Measurements from ENCODE around the gene CCDC92.

CCDC92 gene

GRCh38 chr12:123973552-123974341, 1.1 kb upstream of the CCDC92 start:
- H3K27me3 ChIP-seq (replicated peaks; ENCODE audit: insufficient read depth, low read length): no peaks in the 10 kb centered on the region
- no peak for DNase-seq
- H3K4me3 ChIP-seq (ENCODE audit: low read length): peak overlapping the region; percentile 64
- no peaks in the 10 kb centered on the region for H3K9me2 ChIP-seq (replicated peaks; ENCODE audit: insufficient read depth, low read length)
- peak overlapping the region; percentile 55 for H3K9ac ChIP-seq (ENCODE audit: low read length)
- peaks cover 14% of the 10 kb centered on the region; the same call in 1 of the 2 replicates for H3F3A ChIP-seq (ENCODE audit: insufficient read depth, low read length)
- H3K4me1 ChIP-seq (ENCODE audit: low read length): no peaks in the 10 kb centered on the region
- peak overlapping the region; percentile 54 for H3K4me2 ChIP-seq (ENCODE audit: low read depth, low read length)
- no peak overlapping the region for H2AFZ ChIP-seq (ENCODE audit: low read length)
- no peaks in the 10 kb centered on the region for H3K36me3 ChIP-seq (replicated peaks; ENCODE audit: insufficient read depth, low read length)
- H3K27ac ChIP-seq (ENCODE audit: low read length): peak overlapping the region; percentile 18; the same call in 1 of the 2 replicates
- peaks cover 38% of the 10 kb centered on the region for H3K79me2 ChIP-seq (ENCODE audit: low read length)
- H4K20me1 ChIP-seq (ENCODE audit: insufficient read depth, low read length): no peaks in the 10 kb centered on the region
- H3K9me3 ChIP-seq (replicated peaks; ENCODE audit: insufficient read depth, low read length): no peaks in the 10 kb centered on the region
- TF ChIP-seq EZH2 (optimal IDR thresholded peaks at IDR 0.05; ENCODE audit: low read depth, low read length) (no peak), CTCF (IDR thresholded peaks at IDR 0.05; ENCODE audit: low read length) (no peak), EZH2phosphoT487 (IDR thresholded peaks at IDR 0.05; ENCODE audit: low read length) (no peak)

GRCh38 chr12:123971770-123972456, 718 bp downstream of the CCDC92 start:
- H4K20me1 ChIP-seq (ENCODE audit: insufficient read depth, low read length): no peaks in the 10 kb centered on the region
- no peaks in the 10 kb centered on the region for H3K9me2 ChIP-seq (replicated peaks; ENCODE audit: insufficient read depth, low read length)
- TF ChIP-seq CTCF (IDR thresholded peaks at IDR 0.05; ENCODE audit: low read length): no peak
- TF ChIP-seq EZH2phosphoT487 (IDR thresholded peaks at IDR 0.05; ENCODE audit: low read length): no peak
- no peak for TF ChIP-seq EZH2 (optimal IDR thresholded peaks at IDR 0.05; ENCODE audit: low read depth, low read length)
- peaks cover 14% of the 10 kb centered on the region; the same call in 1 of the 2 replicates for H3F3A ChIP-seq (ENCODE audit: insufficient read depth, low read length)
- no peaks in the 10 kb centered on the region for H3K36me3 ChIP-seq (replicated peaks; ENCODE audit: insufficient read depth, low read length)
- H2AFZ ChIP-seq (ENCODE audit: low read length): peak overlapping the region; percentile 56
- peak; percentile 44 for DNase-seq
- H3K27me3 ChIP-seq (replicated peaks; ENCODE audit: insufficient read depth, low read length): no peaks in the 10 kb centered on the region
- H3K9me3 ChIP-seq (replicated peaks; ENCODE audit: insufficient read depth, low read length): no peaks in the 10 kb centered on the region
- H3K79me2 ChIP-seq (ENCODE audit: low read length): peaks cover 35% of the 10 kb centered on the region
- peak overlapping the region; percentile 37; the same call in 1 of the 2 replicates for H3K9ac ChIP-seq (ENCODE audit: low read length)
- peak overlapping the region; percentile 61 for H3K4me3 ChIP-seq (ENCODE audit: low read length)
- peak overlapping the region; percentile 45; the same call in 1 of the 2 replicates for H3K27ac ChIP-seq (ENCODE audit: low read length)
- H3K4me2 ChIP-seq (ENCODE audit: low read depth, low read length): peak overlapping the region; percentile 70
- no peaks in the 10 kb centered on the region for H3K4me1 ChIP-seq (ENCODE audit: low read length)

GRCh38 chr12:123971449-123971769, 1.2 kb downstream of the CCDC92 start:
- H3K4me1 ChIP-seq (ENCODE audit: low read length): no peaks in the 10 kb centered on the region
- H3F3A ChIP-seq (ENCODE audit: insufficient read depth, low read length): peaks cover 14% of the 10 kb centered on the region; the same call in 1 of the 2 replicates
- no peak for TF ChIP-seq CTCF (IDR thresholded peaks at IDR 0.05; ENCODE audit: low read length)
- no peak for TF ChIP-seq EZH2 (optimal IDR thresholded peaks at IDR 0.05; ENCODE audit: low read depth, low read length)
- no peak for TF ChIP-seq EZH2phosphoT487 (IDR thresholded peaks at IDR 0.05; ENCODE audit: low read length)
- peak overlapping the region; percentile 37; the same call in 1 of the 2 replicates for H3K9ac ChIP-seq (ENCODE audit: low read length)
- H3K9me2 ChIP-seq (replicated peaks; ENCODE audit: insufficient read depth, low read length): no peaks in the 10 kb centered on the region
- H3K79me2 ChIP-seq (ENCODE audit: low read length): peaks cover 34% of the 10 kb centered on the region
- no peaks in the 10 kb centered on the region for H3K27me3 ChIP-seq (replicated peaks; ENCODE audit: insufficient read depth, low read length)
- H2AFZ ChIP-seq (ENCODE audit: low read length): peak overlapping the region; percentile 56
- no peak for DNase-seq
- no peaks in the 10 kb centered on the region for H3K9me3 ChIP-seq (replicated peaks; ENCODE audit: insufficient read depth, low read length)
- H3K27ac ChIP-seq (ENCODE audit: low read length): peak overlapping the region; percentile 45; the same call in 1 of the 2 replicates
- peak overlapping the region; percentile 70 for H3K4me2 ChIP-seq (ENCODE audit: low read depth, low read length)
- peak overlapping the region; percentile 61 for H3K4me3 ChIP-seq (ENCODE audit: low read length)
- H3K36me3 ChIP-seq (replicated peaks; ENCODE audit: insufficient read depth, low read length): no peaks in the 10 kb centered on the region
- H4K20me1 ChIP-seq (ENCODE audit: insufficient read depth, low read length): no peaks in the 10 kb centered on the region
